ENCODE results near the gene SKAP1.

SKAP1 gene

DNA sequence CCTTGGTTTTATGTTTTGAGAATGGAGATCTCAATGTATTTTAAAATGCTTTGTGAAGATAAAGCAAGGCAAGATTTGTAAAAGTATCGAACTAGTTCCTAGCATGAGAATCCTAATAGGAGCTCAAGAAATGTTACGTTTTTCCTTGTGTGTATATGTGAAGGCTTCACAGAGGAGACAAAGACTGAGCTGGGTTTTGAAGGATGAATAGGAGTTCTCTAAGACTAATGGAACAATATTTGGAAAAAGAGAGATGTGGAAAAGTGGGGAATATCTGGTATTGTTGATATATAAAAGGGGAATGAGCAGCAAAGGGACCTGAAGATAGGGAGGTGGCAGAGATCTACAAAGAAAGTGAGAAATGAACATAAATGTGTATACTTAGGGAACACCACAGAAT is 195.1 kb downstream of the SKAP1 start:
- no peak overlapping the region for H3K4me3 ChIP-seq (replicated peaks; ENCODE audit: low read depth, low read length)
- no peak for DNase-seq (ENCODE audit: extremely low read depth, low read depth)
- TF ChIP-seq, protein P1, sequence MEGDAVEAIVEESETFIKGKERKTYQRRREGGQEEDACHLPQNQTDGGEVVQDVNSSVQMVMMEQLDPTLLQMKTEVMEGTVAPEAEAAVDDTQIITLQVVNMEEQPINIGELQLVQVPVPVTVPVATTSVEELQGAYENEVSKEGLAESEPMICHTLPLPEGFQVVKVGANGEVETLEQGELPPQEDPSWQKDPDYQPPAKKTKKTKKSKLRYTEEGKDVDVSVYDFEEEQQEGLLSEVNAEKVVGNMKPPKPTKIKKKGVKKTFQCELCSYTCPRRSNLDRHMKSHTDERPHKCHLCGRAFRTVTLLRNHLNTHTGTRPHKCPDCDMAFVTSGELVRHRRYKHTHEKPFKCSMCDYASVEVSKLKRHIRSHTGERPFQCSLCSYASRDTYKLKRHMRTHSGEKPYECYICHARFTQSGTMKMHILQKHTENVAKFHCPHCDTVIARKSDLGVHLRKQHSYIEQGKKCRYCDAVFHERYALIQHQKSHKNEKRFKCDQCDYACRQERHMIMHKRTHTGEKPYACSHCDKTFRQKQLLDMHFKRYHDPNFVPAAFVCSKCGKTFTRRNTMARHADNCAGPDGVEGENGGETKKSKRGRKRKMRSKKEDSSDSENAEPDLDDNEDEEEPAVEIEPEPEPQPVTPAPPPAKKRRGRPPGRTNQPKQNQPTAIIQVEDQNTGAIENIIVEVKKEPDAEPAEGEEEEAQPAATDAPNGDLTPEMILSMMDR (IDR thresholded peaks at IDR 0.05; ENCODE audit: low read depth, low read length, missing control alignments): no peak

DNA sequence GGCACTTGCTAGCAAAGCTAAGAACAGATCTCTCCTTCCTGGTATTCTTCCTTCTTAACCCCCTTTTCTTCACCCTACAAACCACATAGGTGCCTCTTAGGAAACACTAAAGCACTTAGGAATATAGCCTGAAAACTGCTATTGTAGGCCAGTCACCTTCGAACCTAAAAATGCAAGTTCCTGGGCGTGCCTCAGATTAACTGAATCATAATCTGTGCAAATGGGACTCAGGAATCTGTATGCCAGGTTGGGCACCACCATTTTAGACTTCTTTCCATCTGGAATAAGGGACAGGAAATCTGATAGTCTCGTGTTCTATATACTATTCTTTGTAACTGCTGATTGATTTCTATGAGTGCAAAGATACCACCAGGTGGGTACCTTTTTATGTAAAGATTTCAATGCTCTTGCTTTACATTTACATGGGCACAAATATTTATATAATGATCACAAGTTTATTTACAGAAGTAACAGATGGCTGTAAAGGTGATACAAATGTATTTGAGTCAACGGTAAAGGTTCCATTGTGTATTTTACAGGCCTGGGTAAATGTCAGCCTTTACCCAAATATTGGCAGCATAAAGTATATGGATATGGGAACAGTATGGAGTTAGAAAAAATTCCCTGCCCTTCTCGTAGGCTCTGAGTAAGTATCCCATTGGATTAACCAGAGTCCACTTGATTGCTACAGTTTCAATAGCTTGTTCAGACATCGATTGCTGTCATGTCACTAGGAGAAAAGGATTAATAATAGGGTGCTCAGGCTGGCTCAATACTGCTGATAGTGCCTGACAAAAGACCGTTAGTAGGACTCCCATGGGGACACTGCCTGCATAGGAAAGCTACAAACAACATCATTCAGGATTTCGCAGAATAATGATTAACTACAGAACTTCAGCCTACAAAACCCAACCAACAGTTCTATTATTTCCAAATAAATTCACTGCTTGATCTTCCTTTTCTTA is 197.7 kb downstream of the SKAP1 start:
- TF ChIP-seq, protein P1 (IDR thresholded peaks at IDR 0.05; ENCODE audit: low read depth, low read length, missing control alignments): no peak

DNA sequence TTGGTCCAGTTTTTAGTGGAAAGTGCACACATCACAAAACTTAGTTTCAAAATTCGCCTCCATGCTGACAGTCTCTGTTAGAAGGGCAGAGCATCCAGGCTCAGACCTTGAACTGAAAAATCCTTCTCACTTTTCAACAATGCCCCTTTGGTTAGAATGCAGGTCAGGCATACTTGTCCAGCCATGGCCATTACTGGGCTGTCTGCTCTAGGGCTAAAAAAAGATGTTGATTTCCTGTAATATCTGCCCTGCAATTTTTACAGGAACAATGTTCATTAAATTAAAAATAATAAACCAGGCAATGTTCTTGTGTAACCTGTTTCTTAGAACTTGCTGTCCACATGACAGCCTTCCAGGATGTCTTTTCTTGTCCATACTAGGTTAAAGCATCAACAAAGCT is 200.1 kb downstream of the SKAP1 start:
- no peak for DNase-seq (ENCODE audit: extremely low read depth, low read depth)
- TF ChIP-seq, protein P1 (IDR thresholded peaks at IDR 0.05; ENCODE audit: low read depth, low read length, missing control alignments): no peak
- H3K4me3 ChIP-seq (replicated peaks; ENCODE audit: low read depth, low read length): no peak overlapping the region

More for the DNA sequence above, 197.7 kb downstream of the SKAP1 start:
- no peak overlapping the region for H3K4me3 ChIP-seq (replicated peaks; ENCODE audit: low read depth, low read length)
- no peak for DNase-seq (ENCODE audit: extremely low read depth, low read depth)

DNA sequence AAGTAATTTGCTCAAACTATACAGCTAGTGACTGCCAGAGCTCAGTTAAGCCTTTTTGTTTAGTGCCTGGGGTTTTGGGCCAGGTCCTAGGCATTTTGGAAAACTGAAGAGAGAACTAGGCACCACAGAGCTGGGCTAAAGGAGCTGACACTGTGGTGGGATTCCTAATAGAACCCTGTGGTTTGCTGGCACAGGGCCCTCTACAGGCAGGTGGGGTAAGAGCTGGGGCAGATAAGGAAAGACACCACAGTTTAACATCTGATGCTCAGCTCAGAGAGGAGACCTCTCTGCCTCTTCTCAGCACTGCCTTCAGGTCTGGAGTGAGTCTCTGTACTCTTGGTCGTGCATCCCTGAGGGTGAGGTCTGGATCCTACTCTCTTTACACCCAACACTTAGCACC is 201.3 kb downstream of the SKAP1 start:
- TF ChIP-seq, protein P1 (IDR thresholded peaks at IDR 0.05; ENCODE audit: low read depth, low read length, missing control alignments): no peak
- no peak for DNase-seq (ENCODE audit: extremely low read depth, low read depth)
- no peak overlapping the region for H3K4me3 ChIP-seq (replicated peaks; ENCODE audit: low read depth, low read length)

DNA sequence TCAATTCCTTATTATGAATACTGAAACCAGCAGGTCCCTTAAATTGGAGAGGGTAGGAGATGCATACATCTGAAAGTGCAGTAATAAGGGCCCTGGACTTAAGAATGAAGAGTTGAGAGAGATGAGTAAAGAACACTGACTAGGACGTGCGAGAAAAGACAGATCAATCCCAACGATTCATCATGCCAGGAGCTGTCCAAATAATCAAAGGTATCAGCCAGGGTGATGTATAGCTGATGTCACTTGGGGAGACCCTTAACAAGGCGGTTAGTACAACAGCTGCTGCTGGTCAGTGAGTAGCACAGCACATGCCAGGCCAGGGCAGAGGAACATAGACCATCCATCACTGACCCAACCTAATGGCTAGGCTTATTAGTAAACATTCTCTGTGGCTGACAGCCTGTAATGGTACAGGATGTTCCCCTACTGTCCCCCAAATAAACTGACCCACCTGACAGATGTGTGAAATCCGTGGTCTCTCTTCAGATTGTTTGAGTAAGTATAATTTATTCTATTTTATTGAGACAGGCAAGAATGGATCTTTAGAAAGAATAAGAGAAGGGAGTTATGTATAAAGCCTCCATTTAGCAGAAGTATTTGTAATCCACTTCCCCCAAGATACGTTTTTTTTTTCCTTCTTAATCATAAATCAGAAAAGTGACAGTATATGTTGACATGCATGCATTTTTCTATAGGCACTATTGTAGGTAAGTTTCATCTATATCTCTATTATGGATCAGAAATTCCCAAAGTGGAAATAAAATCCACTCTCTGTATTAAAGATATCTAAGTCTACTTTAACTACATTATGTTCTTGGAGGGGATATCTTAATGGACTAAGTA is 204.1 kb downstream of the SKAP1 start:
- TF ChIP-seq, protein P1 (IDR thresholded peaks at IDR 0.05; ENCODE audit: low read depth, low read length, missing control alignments): no peak
- H3K4me3 ChIP-seq (replicated peaks; ENCODE audit: low read depth, low read length): no peak overlapping the region
- no peak for DNase-seq (ENCODE audit: extremely low read depth, low read depth)

DNA sequence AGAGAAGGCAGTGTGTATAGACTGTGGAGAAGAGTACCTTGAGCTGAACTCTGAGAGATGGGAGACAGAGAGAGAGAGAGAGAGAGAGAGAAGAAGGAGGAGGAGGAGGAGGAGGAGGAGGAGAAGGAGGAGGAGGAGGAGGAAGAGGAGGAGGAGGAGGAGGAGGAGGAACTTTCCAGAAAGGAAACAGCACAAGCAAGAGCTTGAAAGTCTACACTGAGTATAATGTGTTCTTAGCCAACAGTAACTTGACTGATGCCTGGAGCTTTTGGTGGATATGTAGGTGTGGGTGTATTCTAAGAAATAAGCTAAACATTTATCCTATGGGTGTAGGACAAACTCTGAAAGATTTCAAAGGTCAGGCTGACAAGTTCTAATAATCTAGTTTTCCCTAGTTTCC is 206.1 kb downstream of the SKAP1 start:
- H3K4me3 ChIP-seq (replicated peaks; ENCODE audit: low read depth, low read length): no peak overlapping the region
- TF ChIP-seq, protein P1 (IDR thresholded peaks at IDR 0.05; ENCODE audit: low read depth, low read length, missing control alignments): no peak
- DNase-seq (ENCODE audit: extremely low read depth, low read depth): no peak

Data from HFF-Myc (cell line).